Measurements from ENCODE around the gene ENOPH1. TPM values are rescaled to one million over a fixed set of nuclear protein-coding genes. Genes with fewer than 3 reads are reported as not detected.

The ENOPH1 gene
- total and polyA plus RNA-seq, 4 donors: 17.1 to 24.4 (median 17.6) TPM

GRCh38 chr4:82482387-82482786, 52.0 kb downstream of the ENOPH1 start:
- whole genome bisulfite sequencing, 2 donors: 75 to 87% methylated on average over 6 of the region's 6 CpGs
- DNase-seq: no peak

GRCh38 chr4:82484996-82485783, 54.8 kb downstream of the ENOPH1 start:
- no peak overlapping the region for H3K4me3 ChIP-seq (ENCODE audit: low read length in 2 of 2)
- 61 to 70% methylated on average over 14 of the region's 14 CpGs for WGBS, 2 donors
- no peaks in the 10 kb centered on the region for H3K36me3 ChIP-seq (ENCODE audit: control insufficient read depth in 1 of 2, insufficient read depth in 2 of 2, low read length in 1 of 2)
- no peaks in the 10 kb centered on the region for H3K4me1 ChIP-seq (ENCODE audit: control insufficient read depth in 1 of 2, insufficient read depth in 2 of 2, low read length in 2 of 2)
- DNase-seq: no peak
- no peak overlapping the region for H3K27ac ChIP-seq (ENCODE audit: low read depth in 1 of 2, low read length in 2 of 2)
- no peaks in the 10 kb centered on the region for H3K9me3 ChIP-seq (ENCODE audit: control insufficient read depth, low read length)
- no peak for ATAC-seq (ENCODE audit: low FRiP score)
- intact Hi-C loops (cut with DNase I): no loop called here
- H3K27me3 ChIP-seq (ENCODE audit: control insufficient read depth in 1 of 2, insufficient read depth in 2 of 2, low read length in 1 of 2): no peaks in the 10 kb centered on the region

More at GRCh38 chr4:82482387-82482786, 52.0 kb downstream of the ENOPH1 start:
- intact Hi-C loops (cut with DNase I): no loop called here
- no peaks in the 10 kb centered on the region for H3K36me3 ChIP-seq (ENCODE audit: control insufficient read depth in 1 of 2, insufficient read depth in 2 of 2, low read length in 1 of 2)
- no peaks in the 10 kb centered on the region for H3K27me3 ChIP-seq (ENCODE audit: control insufficient read depth in 1 of 2, insufficient read depth in 2 of 2, low read length in 1 of 2)
- H3K27ac ChIP-seq (ENCODE audit: low read depth in 1 of 2, low read length in 2 of 2): no peak overlapping the region
- H3K9me3 ChIP-seq (ENCODE audit: control insufficient read depth, low read length): no peaks in the 10 kb centered on the region
- H3K4me3 ChIP-seq (ENCODE audit: low read length in 2 of 2): no peak overlapping the region
- ATAC-seq (ENCODE audit: low FRiP score): no peak
- no peaks in the 10 kb centered on the region for H3K4me1 ChIP-seq (ENCODE audit: control insufficient read depth in 1 of 2, insufficient read depth in 2 of 2, low read length in 2 of 2)

DNA sequence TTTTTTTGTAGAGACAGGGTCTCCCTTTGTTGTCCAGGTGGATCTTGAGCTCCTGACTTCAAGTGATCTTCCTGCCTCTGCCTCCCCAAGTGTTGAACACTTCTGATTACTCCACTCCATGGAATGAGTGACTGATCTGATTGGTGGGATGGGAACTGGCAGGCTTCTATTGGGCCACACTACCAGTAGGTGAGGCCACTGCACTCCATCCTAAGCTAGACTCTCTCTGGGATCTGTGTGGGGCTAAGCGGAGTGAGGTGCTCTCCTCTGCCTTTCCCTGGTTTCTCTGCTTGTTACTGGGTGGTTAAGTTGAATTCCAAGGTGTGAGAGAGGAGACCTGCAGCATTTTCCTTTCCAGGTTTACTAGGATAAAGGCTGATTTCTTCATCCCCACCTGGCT, 58.7 kb downstream of the ENOPH1 start:
- intact Hi-C loops (cut with DNase I): no loop called here
- Histone ChIP-seq H3K9me3 (ENCODE audit: control insufficient read depth, low read length) (no peaks in the 10 kb centered on the region), H3K36me3 (ENCODE audit: control insufficient read depth in 1 of 2, insufficient read depth in 2 of 2, low read length in 1 of 2) (no peaks in the 10 kb centered on the region), H3K27ac (ENCODE audit: low read depth in 1 of 2, low read length in 2 of 2) (no peak overlapping the region), H3K4me1 (ENCODE audit: control insufficient read depth in 1 of 2, insufficient read depth in 2 of 2, low read length in 2 of 2) (no peaks in the 10 kb centered on the region), H3K4me3 (ENCODE audit: low read length in 2 of 2) (no peak overlapping the region), H3K27me3 (ENCODE audit: control insufficient read depth in 1 of 2, insufficient read depth in 2 of 2, low read length in 1 of 2) (no peaks in the 10 kb centered on the region)
- whole genome bisulfite sequencing, 2 donors: 92 to 94% methylated on average over 1 of the region's 1 CpG
- DNase-seq (no peak), ATAC-seq (ENCODE audit: low FRiP score) (no peak)

- Histone ChIP-seq H3K4me3 (ENCODE audit: low read length in 2 of 2) (no peak overlapping the region), H3K4me1 (ENCODE audit: control insufficient read depth in 1 of 2, insufficient read depth in 2 of 2, low read length in 2 of 2) (no peaks in the 10 kb centered on the region), H3K27me3 (ENCODE audit: control insufficient read depth in 1 of 2, insufficient read depth in 2 of 2, low read length in 1 of 2) (no peaks in the 10 kb centered on the region), H3K27ac (ENCODE audit: low read depth in 1 of 2, low read length in 2 of 2) (no peak overlapping the region), H3K9me3 (ENCODE audit: control insufficient read depth, low read length) (no peaks in the 10 kb centered on the region), H3K36me3 (ENCODE audit: control insufficient read depth in 1 of 2, insufficient read depth in 2 of 2, low read length in 1 of 2) (no peaks in the 10 kb centered on the region)
- intact Hi-C loops (cut with DNase I): no loop called here
- 25 to 32% methylated on average over 8 of the region's 8 CpGs for WGBS, 2 donors
- ATAC-seq (ENCODE audit: low FRiP score): no peak
- DNase-seq: no peak
Observed at GRCh38 chr4:82489987-82490386, 59.6 kb downstream of the ENOPH1 start.

DNA sequence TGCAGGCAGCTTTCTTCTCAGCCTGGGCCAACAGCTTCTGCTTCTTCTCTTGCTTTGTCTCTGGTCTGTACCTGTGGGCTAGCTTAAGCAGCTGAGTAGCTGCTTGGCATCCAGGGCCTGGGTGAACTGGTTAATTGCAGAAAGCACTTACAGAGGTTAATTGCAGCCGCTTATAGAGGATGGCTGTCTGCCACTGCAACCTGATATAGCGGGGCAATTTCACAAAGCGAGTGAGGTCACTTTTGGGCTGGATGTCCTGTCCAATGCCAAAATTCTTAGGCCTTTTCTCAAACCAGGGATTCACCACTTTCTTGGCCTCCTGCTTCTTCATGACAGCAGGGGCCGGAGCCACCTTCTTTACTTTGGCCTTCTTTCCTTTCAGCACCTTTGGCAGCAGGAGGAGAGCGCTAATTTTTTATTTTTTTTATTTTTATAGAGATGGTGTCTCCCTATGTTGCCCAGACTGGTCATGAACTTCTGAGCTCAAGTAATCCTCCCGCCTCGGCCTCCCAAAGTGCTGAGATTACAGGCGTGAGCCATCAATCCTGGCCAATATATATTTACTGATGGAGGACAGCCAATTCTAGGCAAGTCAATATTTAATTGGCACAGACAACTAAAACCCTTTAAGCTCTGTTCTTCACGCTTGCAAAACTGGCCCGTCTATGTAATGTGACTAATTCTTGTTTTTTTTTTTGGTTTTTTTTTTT, 61.0 kb downstream of the ENOPH1 start:
- no peaks in the 10 kb centered on the region for H3K36me3 ChIP-seq (ENCODE audit: control insufficient read depth in 1 of 2, insufficient read depth in 2 of 2, low read length in 1 of 2)
- ATAC-seq (ENCODE audit: low FRiP score) (no peak), DNase-seq (no peak)
- no peaks in the 10 kb centered on the region for H3K9me3 ChIP-seq (ENCODE audit: control insufficient read depth, low read length)
- no peaks in the 10 kb centered on the region for H3K27me3 ChIP-seq (ENCODE audit: control insufficient read depth in 1 of 2, insufficient read depth in 2 of 2, low read length in 1 of 2)
- 30 to 38% methylated on average over 10 of the region's 10 CpGs for WGBS, 2 donors
- H3K27ac ChIP-seq (ENCODE audit: low read depth in 1 of 2, low read length in 2 of 2): no peak overlapping the region
- H3K4me3 ChIP-seq (ENCODE audit: low read length in 2 of 2): no peak overlapping the region
- intact Hi-C loops (cut with DNase I): no loop called here
- H3K4me1 ChIP-seq (ENCODE audit: control insufficient read depth in 1 of 2, insufficient read depth in 2 of 2, low read length in 2 of 2): no peaks in the 10 kb centered on the region

GRCh38 chr4:82493721-82494425, 63.5 kb downstream of the ENOPH1 start:
- no peaks in the 10 kb centered on the region for H3K4me1 ChIP-seq (ENCODE audit: control insufficient read depth in 1 of 2, insufficient read depth in 2 of 2, low read length in 2 of 2)
- intact Hi-C loops (cut with DNase I): no loop called here

DNA sequence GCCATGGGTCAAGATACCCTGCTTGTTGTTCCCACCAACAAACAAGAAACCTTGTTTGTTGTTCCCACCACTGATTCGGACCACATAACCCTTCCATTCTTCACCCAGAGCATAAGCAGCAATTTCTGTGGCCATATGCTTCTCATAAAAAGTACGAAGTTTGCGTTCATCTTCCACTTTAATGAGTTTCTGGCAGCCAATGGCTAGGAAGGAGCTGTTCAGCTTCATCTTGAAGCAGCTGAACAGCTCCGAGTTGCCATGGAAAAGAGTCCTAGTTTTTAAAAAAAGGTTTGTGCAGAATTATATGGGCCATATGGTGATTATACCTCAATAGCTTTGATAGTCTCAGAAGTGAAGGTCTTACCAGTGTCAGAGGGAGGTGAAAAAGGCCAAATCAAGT, 65.3 kb downstream of the ENOPH1 start:
- intact Hi-C loops (cut with DNase I): no loop called here
- 78 to 84% methylated on average over 4 of the region's 4 CpGs for WGBS, 2 donors
- no peaks in the 10 kb centered on the region for H3K27me3 ChIP-seq (ENCODE audit: control insufficient read depth in 1 of 2, insufficient read depth in 2 of 2, low read length in 1 of 2)
- DNase-seq: no peak
- H3K4me3 ChIP-seq (ENCODE audit: low read length in 2 of 2): no peak overlapping the region
- H3K27ac ChIP-seq (ENCODE audit: low read depth in 1 of 2, low read length in 2 of 2): no peak overlapping the region
- no peak for ATAC-seq (ENCODE audit: low FRiP score)
- H3K9me3 ChIP-seq (ENCODE audit: control insufficient read depth, low read length): no peaks in the 10 kb centered on the region
- no peaks in the 10 kb centered on the region for H3K4me1 ChIP-seq (ENCODE audit: control insufficient read depth in 1 of 2, insufficient read depth in 2 of 2, low read length in 2 of 2)
- no peaks in the 10 kb centered on the region for H3K36me3 ChIP-seq (ENCODE audit: control insufficient read depth in 1 of 2, insufficient read depth in 2 of 2, low read length in 1 of 2)

More at GRCh38 chr4:82493721-82494425, 63.5 kb downstream of the ENOPH1 start:
- ATAC-seq (ENCODE audit: low FRiP score) (no peak), DNase-seq (no peak)
- Histone ChIP-seq H3K4me3 (ENCODE audit: low read length in 2 of 2) (no peak overlapping the region), H3K27ac (ENCODE audit: low read depth in 1 of 2, low read length in 2 of 2) (no peak overlapping the region), H3K9me3 (ENCODE audit: control insufficient read depth, low read length) (no peaks in the 10 kb centered on the region), H3K36me3 (ENCODE audit: control insufficient read depth in 1 of 2, insufficient read depth in 2 of 2, low read length in 1 of 2) (no peaks in the 10 kb centered on the region), H3K27me3 (ENCODE audit: control insufficient read depth in 1 of 2, insufficient read depth in 2 of 2, low read length in 1 of 2) (no peaks in the 10 kb centered on the region)
- WGBS, 2 donors: 60 to 76% methylated on average over 2 of the region's 2 CpGs

- intact Hi-C loops (cut with DNase I): no loop called here
Observed at GRCh38 chr4:82496349-82496748, 66.0 kb downstream of the ENOPH1 start.

More at GRCh38 chr4:82496349-82496748, 66.0 kb downstream of the ENOPH1 start:
- H3K27me3 ChIP-seq (ENCODE audit: control insufficient read depth in 1 of 2, insufficient read depth in 2 of 2, low read length in 1 of 2): no peaks in the 10 kb centered on the region
- no peaks in the 10 kb centered on the region for H3K36me3 ChIP-seq (ENCODE audit: control insufficient read depth in 1 of 2, insufficient read depth in 2 of 2, low read length in 1 of 2)
- H3K4me3 ChIP-seq (ENCODE audit: low read length in 2 of 2): no peak overlapping the region
- no peaks in the 10 kb centered on the region for H3K4me1 ChIP-seq (ENCODE audit: control insufficient read depth in 1 of 2, insufficient read depth in 2 of 2, low read length in 2 of 2)
- DNase-seq (no peak), ATAC-seq (ENCODE audit: low FRiP score) (no peak)
- 80 to 86% methylated on average over 2 of the region's 2 CpGs for WGBS, 2 donors
- H3K9me3 ChIP-seq (ENCODE audit: control insufficient read depth, low read length): no peaks in the 10 kb centered on the region
- H3K27ac ChIP-seq (ENCODE audit: low read depth in 1 of 2, low read length in 2 of 2): no peak overlapping the region
